ENCODE data around the gene NEK7. TPM values are rescaled to one million over a fixed set of nuclear protein-coding genes. Genes with fewer than 3 reads are reported as not detected.

Gene NEK7
- total RNA-seq, 2 experiments from 2014 or later: 14.9 to 25.6 TPM

DNA sequence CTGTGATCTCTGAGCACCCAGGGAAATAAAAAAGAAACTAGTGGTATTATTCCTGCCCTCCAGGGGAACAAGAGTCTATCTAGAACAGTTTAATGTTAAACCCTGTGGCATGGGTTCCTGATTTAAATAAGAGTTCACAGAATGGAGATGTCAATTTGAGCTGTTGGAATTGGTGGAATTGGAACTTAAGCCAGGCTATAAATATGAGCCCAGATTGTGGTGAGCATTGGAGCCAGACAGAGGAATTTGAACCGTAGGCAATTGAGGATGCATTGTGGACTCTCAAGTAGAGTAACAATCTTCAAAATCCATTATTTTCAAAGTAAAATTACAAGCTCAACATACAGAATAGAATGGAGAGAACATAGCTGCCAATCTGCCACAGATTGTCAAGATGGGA lies 98.2 kb downstream of the NEK7 start:
- H3K36me3 ChIP-seq (ENCODE audit: insufficient read depth, low read length): no peaks in the 10 kb centered on the region
- no TSS peak for BruUV-seq (replicated peaks)
- H3K9me3 ChIP-seq (ENCODE audit: low read length): no peaks in the 10 kb centered on the region
- no peak overlapping the region for H2AFZ ChIP-seq (ENCODE audit: low read length)
- H3K4me1 ChIP-seq (ENCODE audit: insufficient read depth, low read length, poor library complexity, severe bottlenecking): peaks cover 11% of the 10 kb centered on the region
- H3K9me2 ChIP-seq (ENCODE audit: insufficient read depth, low read length): no peaks in the 10 kb centered on the region
- H4K20me1 ChIP-seq (ENCODE audit: insufficient read depth, low read length): no peaks in the 10 kb centered on the region
- TF ChIP-seq, protein P1, sequence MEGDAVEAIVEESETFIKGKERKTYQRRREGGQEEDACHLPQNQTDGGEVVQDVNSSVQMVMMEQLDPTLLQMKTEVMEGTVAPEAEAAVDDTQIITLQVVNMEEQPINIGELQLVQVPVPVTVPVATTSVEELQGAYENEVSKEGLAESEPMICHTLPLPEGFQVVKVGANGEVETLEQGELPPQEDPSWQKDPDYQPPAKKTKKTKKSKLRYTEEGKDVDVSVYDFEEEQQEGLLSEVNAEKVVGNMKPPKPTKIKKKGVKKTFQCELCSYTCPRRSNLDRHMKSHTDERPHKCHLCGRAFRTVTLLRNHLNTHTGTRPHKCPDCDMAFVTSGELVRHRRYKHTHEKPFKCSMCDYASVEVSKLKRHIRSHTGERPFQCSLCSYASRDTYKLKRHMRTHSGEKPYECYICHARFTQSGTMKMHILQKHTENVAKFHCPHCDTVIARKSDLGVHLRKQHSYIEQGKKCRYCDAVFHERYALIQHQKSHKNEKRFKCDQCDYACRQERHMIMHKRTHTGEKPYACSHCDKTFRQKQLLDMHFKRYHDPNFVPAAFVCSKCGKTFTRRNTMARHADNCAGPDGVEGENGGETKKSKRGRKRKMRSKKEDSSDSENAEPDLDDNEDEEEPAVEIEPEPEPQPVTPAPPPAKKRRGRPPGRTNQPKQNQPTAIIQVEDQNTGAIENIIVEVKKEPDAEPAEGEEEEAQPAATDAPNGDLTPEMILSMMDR (conservative IDR thresholded peaks at IDR 0.05; ENCODE audit: low read length): no peak
- no peak for TF ChIP-seq EZH2phosphoT487 (IDR thresholded peaks at IDR 0.05; ENCODE audit: borderline replicate concordance, low read depth, low read length)
- H3K4me2 ChIP-seq (ENCODE audit: low read length): no peak overlapping the region
- H3K4me3 ChIP-seq (ENCODE audit: low read depth, low read length, poor library complexity, severe bottlenecking): no peak overlapping the region
- DNase-seq (ENCODE audit: low spot score): no peak
- intact Hi-C loops (cut with micrococcal nuclease; ENCODE audit: unreplicated experiment): no loop called here
- H3K79me2 ChIP-seq (ENCODE audit: insufficient read depth, low read depth, low read length): no peaks in the 10 kb centered on the region
- CTCF ChIA-PET (ENCODE audit: unreplicated experiment): interaction anchor here (0.7 kb wide), 1 partner anchor 9 kb away, joined by 3 read pairs; no protein-coding TSS in a partner anchor
- no peak overlapping the region for H3K27ac ChIP-seq (ENCODE audit: low read depth, low read length, poor library complexity, severe bottlenecking)
- POLR2A ChIA-PET: interaction anchor here (0.6 to 1.1 kb wide), 2 partner anchors 36 to 108 kb away, joined by 3 to 4 read pairs; no protein-coding TSS in a partner anchor

DNA sequence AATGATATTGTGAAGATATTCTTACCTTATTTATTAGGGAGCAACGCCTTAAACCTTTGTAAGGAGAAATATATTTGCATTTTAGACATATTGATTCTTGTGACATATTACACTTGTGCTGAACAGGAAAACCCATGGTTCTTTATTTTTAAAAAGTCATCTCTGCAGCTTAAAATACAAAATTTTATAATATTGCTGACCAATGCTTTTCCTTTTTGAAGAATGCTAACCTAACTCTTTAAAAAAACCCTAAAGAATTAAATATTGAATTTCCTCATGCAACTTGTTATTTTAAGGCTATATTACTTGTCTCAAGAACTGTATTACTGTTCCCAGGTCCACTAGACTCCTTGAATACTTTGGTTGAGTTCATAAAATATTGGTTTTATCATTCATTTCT lies 99.0 kb downstream of the NEK7 start:
- intact Hi-C loops (cut with micrococcal nuclease; ENCODE audit: unreplicated experiment): no loop called here
- no peak for DNase-seq (ENCODE audit: low spot score)
- H3K79me2 ChIP-seq (ENCODE audit: insufficient read depth, low read depth, low read length): no peaks in the 10 kb centered on the region
- no peaks in the 10 kb centered on the region for H4K20me1 ChIP-seq (ENCODE audit: insufficient read depth, low read length)
- ChIA-PET POLR2A (interaction anchor here (0.7 to 1.1 kb wide), 2 partner anchors 35 to 46 kb away, joined by 3 read pairs; no protein-coding TSS in a partner anchor), CTCF (ENCODE audit: unreplicated experiment) (no interaction called here)
- no peaks in the 10 kb centered on the region for H3K9me3 ChIP-seq (ENCODE audit: low read length)
- peaks cover 11% of the 10 kb centered on the region for H3K4me1 ChIP-seq (ENCODE audit: insufficient read depth, low read length, poor library complexity, severe bottlenecking)
- H2AFZ ChIP-seq (ENCODE audit: low read length): no peak overlapping the region
- BruUV-seq (replicated peaks): no TSS peak
- no peak overlapping the region for H3K4me2 ChIP-seq (ENCODE audit: low read length)
- H3K27ac ChIP-seq (ENCODE audit: low read depth, low read length, poor library complexity, severe bottlenecking): no peak overlapping the region
- no peaks in the 10 kb centered on the region for H3K9me2 ChIP-seq (ENCODE audit: insufficient read depth, low read length)
- H3K36me3 ChIP-seq (ENCODE audit: insufficient read depth, low read length): no peaks in the 10 kb centered on the region
- TF ChIP-seq, protein P1 (conservative IDR thresholded peaks at IDR 0.05; ENCODE audit: low read length): no peak
- TF ChIP-seq EZH2phosphoT487 (IDR thresholded peaks at IDR 0.05; ENCODE audit: borderline replicate concordance, low read depth, low read length): no peak
- H3K4me3 ChIP-seq (ENCODE audit: low read depth, low read length, poor library complexity, severe bottlenecking): no peak overlapping the region

DNA sequence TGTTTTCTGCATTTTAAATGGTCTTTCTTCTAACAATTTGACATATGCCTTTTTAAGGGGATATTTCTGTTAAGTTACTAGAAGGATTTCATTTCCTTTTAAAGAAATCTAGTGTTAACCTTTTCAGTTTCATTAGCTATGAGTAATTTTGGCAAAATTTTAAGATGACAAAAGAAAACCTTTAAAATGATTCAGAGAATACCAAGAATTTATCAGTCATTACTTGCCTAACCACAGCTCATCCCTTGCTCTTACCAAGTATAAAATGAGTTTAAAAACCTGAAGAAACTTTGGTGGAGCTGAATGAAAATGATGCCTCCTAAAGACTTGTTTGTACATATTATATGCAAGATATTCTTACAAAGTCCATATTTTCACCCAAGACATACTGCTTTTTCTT lies 101.7 kb downstream of the NEK7 start:
- H2AFZ ChIP-seq (ENCODE audit: low read length): no peak overlapping the region
- H3K79me2 ChIP-seq (ENCODE audit: insufficient read depth, low read depth, low read length): no peaks in the 10 kb centered on the region
- no peaks in the 10 kb centered on the region for H3K9me2 ChIP-seq (ENCODE audit: insufficient read depth, low read length)
- no peaks in the 10 kb centered on the region for H4K20me1 ChIP-seq (ENCODE audit: insufficient read depth, low read length)
- peaks cover 8% of the 10 kb centered on the region for H3K4me1 ChIP-seq (ENCODE audit: insufficient read depth, low read length, poor library complexity, severe bottlenecking)
- intact Hi-C loops (cut with micrococcal nuclease; ENCODE audit: unreplicated experiment): no loop called here
- no peak for TF ChIP-seq EZH2phosphoT487 (IDR thresholded peaks at IDR 0.05; ENCODE audit: borderline replicate concordance, low read depth, low read length)
- TF ChIP-seq, protein P1 (conservative IDR thresholded peaks at IDR 0.05; ENCODE audit: low read length): no peak
- ChIA-PET POLR2A (interaction anchor here (0.7 kb wide), 1 partner anchor 62 kb away, joined by 3 read pairs; no protein-coding TSS in a partner anchor), CTCF (ENCODE audit: unreplicated experiment) (no interaction called here)
- no peaks in the 10 kb centered on the region for H3K36me3 ChIP-seq (ENCODE audit: insufficient read depth, low read length)
- no peak overlapping the region for H3K27ac ChIP-seq (ENCODE audit: low read depth, low read length, poor library complexity, severe bottlenecking)
- H3K9me3 ChIP-seq (ENCODE audit: low read length): no peaks in the 10 kb centered on the region
- no TSS peak for BruUV-seq (replicated peaks)
- DNase-seq (ENCODE audit: low spot score): no peak
- H3K4me3 ChIP-seq (ENCODE audit: low read depth, low read length, poor library complexity, severe bottlenecking): no peak overlapping the region
- no peak overlapping the region for H3K4me2 ChIP-seq (ENCODE audit: low read length)

Data from OCI-LY7 (cell line).